ENCODE results near the gene MAP2K5. TPM values are rescaled to one million over a fixed set of nuclear protein-coding genes. Genes with fewer than 3 reads are reported as not detected.

MAP2K5 gene
- total and polyA plus RNA-seq, 2 experiments from 2014 or later = 12.4 to 13.7 TPM

DNA sequence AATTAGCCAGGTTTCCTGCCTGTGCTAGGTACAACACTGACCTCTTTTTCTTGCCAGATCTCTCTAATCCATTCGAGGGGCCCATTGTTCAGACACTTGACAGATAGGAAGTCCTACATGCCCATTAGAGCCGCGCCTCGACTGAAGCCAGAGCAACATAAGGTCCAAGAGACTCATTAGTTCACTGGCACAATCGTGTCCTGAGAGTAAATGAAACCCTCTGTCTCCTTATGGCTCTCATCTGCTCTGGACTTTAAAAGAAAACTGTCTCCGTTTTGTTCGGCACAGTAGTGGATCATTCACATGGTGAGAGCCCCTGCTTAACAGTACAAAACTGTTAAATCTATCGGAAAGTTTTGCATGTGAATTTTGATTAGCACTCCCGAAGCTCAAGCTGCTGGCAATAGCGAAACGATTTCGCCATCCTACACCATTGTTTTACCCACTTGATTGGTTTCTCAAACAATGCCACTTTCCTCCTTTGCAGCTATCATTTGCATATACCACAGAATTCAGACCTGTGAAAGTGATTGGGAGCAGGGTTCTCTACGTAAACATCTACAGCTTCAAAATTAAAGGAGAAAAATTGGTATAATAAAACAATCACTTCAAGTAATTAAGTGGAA lies 40.6 kb upstream of the MAP2K5 start:
- no peak overlapping the region for H3K27ac ChIP-seq
- H3K9me3 ChIP-seq (ENCODE audit: low read depth) = no peaks in the 10 kb centered on the region
- H3K36me3 ChIP-seq (replicated peaks; ENCODE audit: insufficient read depth, low read depth) = no peaks in the 10 kb centered on the region
- DNase-seq (ENCODE audit: low spot score) = no peak
- no peaks in the 10 kb centered on the region for H3K9me2 ChIP-seq (replicated peaks; ENCODE audit: insufficient read depth)
- H3K4me1 ChIP-seq (ENCODE audit: insufficient read depth) = no peaks in the 10 kb centered on the region
- no peaks in the 10 kb centered on the region for H3K27me3 ChIP-seq
- H2AFZ ChIP-seq = no peak overlapping the region
- WGBS (ENCODE audit: low lambda C conversion rate, missing lambda C conversion rate) = 69% methylated on average over 13 of the region's 13 CpGs
- H3K79me2 ChIP-seq = no peaks in the 10 kb centered on the region
- H3K4me2 ChIP-seq = no peak overlapping the region
- H3K4me3 ChIP-seq = no peak overlapping the region
- no peaks in the 10 kb centered on the region for H4K20me1 ChIP-seq (ENCODE audit: insufficient read depth, poor library complexity, severe bottlenecking)
- no peak for TF ChIP-seq EZH2phosphoT487 (IDR thresholded peaks at IDR 0.05; ENCODE audit: low read depth, severe bottlenecking, unreplicated experiment)
- TF ChIP-seq EZH2 (IDR thresholded peaks at IDR 0.05; ENCODE audit: borderline replicate concordance) = no peak
- TF ChIP-seq CTCF (IDR thresholded peaks at IDR 0.05; ENCODE audit: poor library complexity) = no peak

DNA sequence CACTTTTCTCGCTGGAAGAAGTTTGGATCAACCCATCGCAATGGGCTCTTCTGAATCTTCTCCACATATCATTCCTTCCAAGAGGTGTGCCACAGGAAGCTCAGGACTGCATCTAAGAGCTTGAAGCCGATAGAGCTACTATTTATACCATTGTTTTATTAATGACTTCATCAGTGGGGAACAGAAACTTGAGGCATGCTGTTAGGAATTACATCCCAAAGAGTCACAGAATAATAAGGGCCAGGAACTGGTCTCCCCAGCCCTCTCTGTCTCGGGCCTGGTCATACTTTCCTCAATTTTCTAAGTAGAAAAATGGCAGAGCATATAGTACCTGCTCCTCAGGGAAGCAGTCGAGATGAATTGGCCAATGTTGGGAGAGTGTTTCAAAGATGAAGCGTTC lies 38.4 kb upstream of the MAP2K5 start:
- Histone ChIP-seq H3K9me2 (replicated peaks; ENCODE audit: insufficient read depth) (no peaks in the 10 kb centered on the region), H3K4me1 (ENCODE audit: insufficient read depth) (no peaks in the 10 kb centered on the region), H2AFZ (no peak overlapping the region), H3K27ac (no peak overlapping the region), H3K79me2 (no peaks in the 10 kb centered on the region), H3K4me3 (no peak overlapping the region), H3K27me3 (no peaks in the 10 kb centered on the region), H3K36me3 (replicated peaks; ENCODE audit: insufficient read depth, low read depth) (no peaks in the 10 kb centered on the region), H4K20me1 (ENCODE audit: insufficient read depth, poor library complexity, severe bottlenecking) (no peaks in the 10 kb centered on the region), H3K9me3 (ENCODE audit: low read depth) (no peaks in the 10 kb centered on the region), H3K4me2 (no peak overlapping the region)
- DNase-seq (ENCODE audit: low spot score) = no peak
- 90% methylated on average over 6 of the region's 6 CpGs for WGBS (ENCODE audit: low lambda C conversion rate, missing lambda C conversion rate)
- TF ChIP-seq EZH2phosphoT487 (IDR thresholded peaks at IDR 0.05; ENCODE audit: low read depth, severe bottlenecking, unreplicated experiment) (no peak), CTCF (IDR thresholded peaks at IDR 0.05; ENCODE audit: poor library complexity) (no peak), EZH2 (IDR thresholded peaks at IDR 0.05; ENCODE audit: borderline replicate concordance) (no peak)

DNA sequence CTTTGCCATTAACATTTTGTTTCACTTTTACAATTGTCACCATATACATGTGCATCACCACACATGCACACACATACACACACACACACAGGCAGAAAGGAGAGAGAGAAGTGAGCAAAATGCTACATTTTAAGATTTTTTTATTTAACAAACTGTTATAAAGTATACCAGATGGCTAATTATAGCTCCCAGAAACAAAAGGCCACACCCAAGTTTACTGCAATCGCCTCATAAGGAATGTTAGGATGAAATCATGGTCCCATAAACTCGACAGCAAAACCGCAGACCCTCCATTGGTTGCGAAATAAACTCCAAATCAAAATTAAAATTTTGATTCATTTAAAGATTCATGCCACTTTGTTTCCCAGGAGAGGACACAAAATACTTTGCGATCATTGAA lies 37.7 kb upstream of the MAP2K5 start:
- no peaks in the 10 kb centered on the region for H3K36me3 ChIP-seq (replicated peaks; ENCODE audit: insufficient read depth, low read depth)
- H3K79me2 ChIP-seq = no peaks in the 10 kb centered on the region
- TF ChIP-seq CTCF (IDR thresholded peaks at IDR 0.05; ENCODE audit: poor library complexity) (no peak), EZH2 (IDR thresholded peaks at IDR 0.05; ENCODE audit: borderline replicate concordance) (no peak)
- DNase-seq (ENCODE audit: low spot score) = no peak
- no peaks in the 10 kb centered on the region for H3K9me3 ChIP-seq (ENCODE audit: low read depth)
- no peaks in the 10 kb centered on the region for H4K20me1 ChIP-seq (ENCODE audit: insufficient read depth, poor library complexity, severe bottlenecking)
- H3K4me1 ChIP-seq (ENCODE audit: insufficient read depth) = no peaks in the 10 kb centered on the region
- no peaks in the 10 kb centered on the region for H3K9me2 ChIP-seq (replicated peaks; ENCODE audit: insufficient read depth)
- H3K27me3 ChIP-seq = no peaks in the 10 kb centered on the region
- H3K4me2 ChIP-seq = no peak overlapping the region
- no peak overlapping the region for H3K4me3 ChIP-seq
- no peak overlapping the region for H3K27ac ChIP-seq
- H2AFZ ChIP-seq = no peak overlapping the region
- 81% methylated on average over 5 of the region's 5 CpGs for WGBS (ENCODE audit: low lambda C conversion rate, missing lambda C conversion rate)
